GM21786 (cell line): ENCODE measurements around the gene DNAJC13.

Experiments used
- ATAC-seq: cut with Tn5 transposase; IDR thresholded peaks from one replicate; pipeline ENCODE4 v1.9.1; 2021; ENCODE audit not compliant: unreplicated experiment

Gene DNAJC13

GRCh38 chr3:132461544-132461943 is 44.2 kb downstream of the DNAJC13 start:
- ATAC-seq, result no peak

GRCh38 chr3:132464066-132464465 is 46.8 kb downstream of the DNAJC13 start:
- ATAC-seq, result no peak

GRCh38 chr3:132469326-132469725 is 52.0 kb downstream of the DNAJC13 start:
- ATAC-seq, result no peak

GRCh38 chr3:132486099-132486498 is 68.8 kb downstream of the DNAJC13 start:
- ATAC-seq, result no peak

GRCh38 chr3:132488151-132488550 is 70.8 kb downstream of the DNAJC13 start:
- no peak for ATAC-seq

- no peak for ATAC-seq
These were observed 81.8 kb downstream of the DNAJC13 start for GRCh38 chr3:132499071-132499470.

GRCh38 chr3:132503559-132503958 is 86.3 kb downstream of the DNAJC13 start:
- no peak for ATAC-seq

GRCh38 chr3:132504375-132504933 is 87.2 kb downstream of the DNAJC13 start:
- ATAC-seq, result no peak

- ATAC-seq, result no peak
These were observed 90.4 kb downstream of the DNAJC13 start for GRCh38 chr3:132507657-132508056.

GRCh38 chr3:132509096-132509495 is 91.8 kb downstream of the DNAJC13 start:
- ATAC-seq, result no peak

GRCh38 chr3:132509506-132509905 is 92.2 kb downstream of the DNAJC13 start:
- ATAC-seq, result no peak

GRCh38 chr3:132513057-132513456 is 95.8 kb downstream of the DNAJC13 start:
- no peak for ATAC-seq

GRCh38 chr3:132517311-132517710 is 100.0 kb downstream of the DNAJC13 start:
- ATAC-seq, result no peak

GRCh38 chr3:132519914-132520313 is 102.6 kb downstream of the DNAJC13 start:
- no peak for ATAC-seq

GRCh38 chr3:132521901-132522300 is 104.6 kb downstream of the DNAJC13 start:
- ATAC-seq, result no peak

- no peak for ATAC-seq
These were observed 105.1 kb downstream of the DNAJC13 start for GRCh38 chr3:132522353-132522752.

GRCh38 chr3:132530624-132531023 is 113.3 kb downstream of the DNAJC13 start:
- ATAC-seq, result no peak

- no peak for ATAC-seq
These were observed 118.5 kb downstream of the DNAJC13 start for GRCh38 chr3:132535575-132536441.

- no peak for ATAC-seq
These were observed 119.3 kb downstream of the DNAJC13 start for GRCh38 chr3:132536442-132537153.

- ATAC-seq, result no peak
These were observed 120.0 kb downstream of the DNAJC13 start for GRCh38 chr3:132537297-132537696.

- no peak for ATAC-seq
These were observed 120.8 kb downstream of the DNAJC13 start for GRCh38 chr3:132538072-132538471.

GRCh38 chr3:132539681-132540080 is 122.4 kb downstream of the DNAJC13 start:
- no peak for ATAC-seq
